Measurements from ENCODE around the gene ATF1.
"Not testable (repeated sequence)": the region's sequence is repeated elsewhere in the genome, so short reads cannot be mapped to it uniquely, and the experiment has no call there.

Gene ATF1

DNA sequence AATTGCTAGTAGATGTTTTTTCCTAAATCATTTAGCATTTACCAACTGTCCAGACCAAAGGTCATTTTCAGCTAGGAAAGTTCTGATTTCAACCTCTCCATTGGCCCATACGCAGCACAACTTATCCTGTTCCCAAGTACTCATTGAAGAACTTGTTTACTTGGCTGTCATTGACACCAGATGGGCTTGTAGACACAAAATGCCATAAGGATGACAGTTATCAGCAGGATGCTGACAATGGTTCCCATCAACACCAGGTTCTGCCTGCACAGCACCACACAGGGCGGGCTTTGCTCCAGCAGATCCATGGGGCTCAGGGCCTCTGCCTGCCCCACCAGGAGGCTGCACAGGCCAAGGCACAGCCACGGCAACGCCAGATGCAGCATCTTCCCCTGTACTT, 42.3 kb downstream of the ATF1 start:
- no peak for DNase-seq

- DNase-seq: not testable (repeated sequence)
Measured at GRCh38 chr12:50809131-50809530, 45.2 kb downstream of the ATF1 start.

GRCh38 chr12:50814921-50815320, 51.0 kb downstream of the ATF1 start:
- DNase-seq: not testable (repeated sequence)

DNA sequence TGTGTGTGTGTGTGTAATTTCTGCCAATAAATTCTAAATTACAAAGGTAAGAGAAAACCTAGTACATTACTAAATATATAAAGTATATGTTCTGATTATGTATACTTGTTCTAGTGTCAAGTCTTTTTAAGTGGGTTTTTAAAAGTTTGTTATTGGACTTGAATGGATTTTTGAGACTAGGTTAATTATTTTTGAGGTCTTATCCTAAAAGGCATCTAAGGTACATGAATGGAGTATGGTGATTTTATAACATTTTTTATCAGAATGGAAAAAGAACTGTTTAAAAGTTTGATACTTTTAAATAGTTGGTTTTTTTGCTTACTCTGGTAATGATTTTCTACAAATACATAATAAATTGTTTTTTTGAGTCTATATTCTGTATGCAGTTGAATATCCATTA, 56.3 kb downstream of the ATF1 start:
- DNase-seq: no peak

DNA sequence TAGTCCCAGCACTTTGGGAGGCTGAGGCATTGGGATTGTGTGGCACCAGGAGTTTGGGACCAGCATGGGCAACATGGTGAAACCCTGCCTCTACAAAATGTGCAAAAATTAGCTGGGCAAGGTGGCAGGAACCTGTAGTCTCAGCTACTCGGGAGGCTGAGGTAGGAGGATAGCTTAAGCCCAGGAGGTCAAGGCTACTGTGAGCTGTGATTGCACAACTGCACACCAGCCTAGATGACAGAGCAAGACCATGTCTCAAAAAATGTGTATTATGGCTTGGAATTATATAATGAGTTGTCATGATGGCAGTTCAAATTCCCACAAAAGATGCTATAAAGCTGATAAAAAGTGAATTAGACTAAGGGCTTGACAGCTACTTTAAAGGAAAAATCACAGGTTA, 58.2 kb downstream of the ATF1 start:
- no peak for DNase-seq

- not testable (repeated sequence) for DNase-seq
Measured at GRCh38 chr12:50823724-50824123, 59.8 kb downstream of the ATF1 start.

GRCh38 chr12:50824914-50825313, 61.0 kb downstream of the ATF1 start:
- no peak for DNase-seq

GRCh38 chr12:50825372-50825838, 61.5 kb downstream of the ATF1 start:
- DNase-seq: no peak

DNA sequence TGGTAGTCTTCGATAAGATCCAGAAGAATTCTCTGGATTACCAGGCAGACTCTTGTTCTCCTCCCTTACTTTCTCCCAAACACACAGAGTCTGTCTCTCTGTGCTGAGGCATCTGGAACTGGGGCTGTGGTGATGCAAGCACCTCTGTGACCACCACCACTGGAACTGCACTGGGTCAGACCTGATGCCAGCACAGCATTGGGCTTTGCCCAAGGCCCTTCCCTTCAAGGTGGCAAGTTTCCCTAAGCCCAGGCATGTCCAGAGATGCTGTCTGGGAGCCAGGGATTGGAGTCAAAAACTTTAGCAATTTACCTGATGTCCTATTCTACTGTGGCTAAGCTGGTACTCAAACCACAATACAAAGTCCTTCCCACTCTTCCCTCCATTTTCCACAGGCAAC, 64.2 kb downstream of the ATF1 start:
- no peak for DNase-seq

GRCh38 chr12:50828886-50829285, 65.0 kb downstream of the ATF1 start:
- DNase-seq: no peak

DNA sequence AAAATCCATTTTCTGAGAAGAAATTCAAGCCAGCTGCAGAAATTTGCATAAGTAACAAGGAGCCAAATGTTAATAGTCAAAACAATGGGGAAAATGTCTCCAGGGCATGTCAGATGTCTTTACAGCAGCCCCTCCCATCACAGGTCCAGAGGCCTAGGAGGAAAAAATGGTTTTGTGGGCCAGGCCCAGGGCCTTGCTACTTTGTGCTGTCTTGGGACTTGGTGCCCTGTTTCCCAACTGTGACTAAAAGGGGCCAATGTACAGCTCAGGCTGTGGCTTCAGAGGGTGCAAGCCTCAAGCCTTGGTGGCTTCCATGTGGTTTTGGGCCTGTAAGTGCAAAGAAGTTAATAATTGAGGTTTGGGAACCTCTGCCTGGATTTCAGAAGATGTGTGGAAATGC, 69.9 kb downstream of the ATF1 start:
- DNase-seq: not testable (repeated sequence)

DNA sequence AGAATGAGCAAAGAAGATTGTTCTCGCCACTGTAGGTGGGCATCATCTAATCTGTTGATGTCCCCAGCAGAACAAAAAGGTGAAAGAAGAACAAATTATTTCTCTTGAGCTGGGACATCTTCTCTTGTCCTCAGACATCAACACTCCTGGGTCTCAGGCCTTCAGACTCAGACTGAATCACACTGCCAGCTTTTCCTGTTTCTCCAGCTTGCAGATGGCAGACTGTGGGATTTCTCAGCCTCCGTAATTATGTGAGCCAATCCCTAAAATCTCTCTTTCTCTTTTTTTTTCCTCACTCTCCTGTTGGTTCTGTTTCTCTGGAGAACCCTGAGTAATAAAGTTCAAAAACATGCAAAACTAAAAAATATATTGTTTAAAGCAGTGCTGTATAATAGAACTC, 75.1 kb downstream of the ATF1 start:
- no peak for DNase-seq

GRCh38 chr12:50840809-50841487, 77.0 kb downstream of the ATF1 start:
- DNase-seq: no peak

DNA sequence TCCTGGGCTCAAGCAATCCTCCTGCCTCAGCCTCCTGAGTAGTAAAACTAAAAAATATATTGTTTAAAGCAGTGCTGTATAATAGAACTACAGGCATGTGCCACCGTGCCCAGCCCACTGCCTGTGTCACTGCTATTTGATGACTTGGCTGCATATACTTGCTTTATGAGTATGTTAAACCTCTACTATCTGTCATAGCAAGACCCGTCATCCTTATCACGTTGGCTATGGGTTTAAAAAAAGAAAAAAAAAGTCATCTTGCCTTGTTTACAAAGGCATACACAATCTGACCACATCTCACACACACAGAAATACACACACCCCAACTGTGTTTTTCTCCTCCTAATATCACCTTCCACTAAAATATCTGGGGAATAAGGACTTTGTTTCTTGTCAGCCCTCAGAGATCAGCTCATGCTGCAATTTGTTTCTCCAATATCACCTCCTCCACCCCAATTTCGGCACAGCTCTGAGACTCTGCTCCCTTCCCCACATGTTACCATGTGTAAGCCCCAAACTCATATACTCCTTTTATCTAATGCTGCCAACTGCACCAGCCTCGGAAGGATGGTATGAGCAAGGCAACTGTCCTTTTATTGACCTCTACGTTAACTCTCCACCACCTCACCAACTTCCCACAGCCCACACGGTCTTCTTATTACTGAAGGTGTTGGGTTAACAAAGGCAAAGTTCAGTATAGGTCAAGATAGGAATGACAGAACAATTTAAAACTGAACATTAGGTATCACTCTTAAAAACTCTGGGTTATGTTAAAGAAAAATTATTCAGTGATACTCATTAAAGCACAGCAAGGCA, 78.0 kb downstream of the ATF1 start:
- DNase-seq: no peak

GRCh38 chr12:50842637-50843493, 79.0 kb downstream of the ATF1 start, which contains the start of gene TMPRSS12:
TMPRSS12 (plus strand) TSS chr12:50842926; CDS start chr12:50842965, 39 bp downstream.
- no peak for DNase-seq

DNA sequence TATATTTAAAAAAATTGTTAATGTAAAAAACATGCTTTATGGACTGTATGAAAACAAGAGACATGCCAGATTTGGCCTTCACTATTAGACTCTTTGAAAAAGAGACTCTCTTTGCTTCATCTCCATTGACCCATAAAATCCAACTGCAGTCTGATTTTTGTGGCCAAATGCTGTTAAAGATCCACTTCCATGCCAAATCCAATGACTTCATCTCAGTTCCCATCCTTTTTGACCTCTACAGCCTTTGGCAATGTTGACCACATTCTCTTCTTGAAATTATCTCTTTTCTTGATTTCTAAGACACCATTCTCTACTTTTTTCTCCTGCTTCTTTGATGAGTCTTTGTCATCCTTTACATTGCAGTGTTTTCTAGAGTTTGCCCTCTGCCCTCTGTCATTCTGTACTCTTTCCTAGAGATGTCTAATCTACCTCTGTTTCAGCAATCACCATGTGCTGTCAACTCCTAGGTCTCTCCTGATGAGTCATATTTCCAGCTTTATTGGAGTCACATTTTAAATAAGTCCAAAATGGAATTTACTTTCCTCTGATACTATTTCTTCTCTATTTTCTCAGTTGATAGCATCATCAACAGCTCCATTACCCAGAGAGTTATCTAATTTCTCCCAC, 81.2 kb downstream of the ATF1 start:
- DNase-seq: no peak

DNA sequence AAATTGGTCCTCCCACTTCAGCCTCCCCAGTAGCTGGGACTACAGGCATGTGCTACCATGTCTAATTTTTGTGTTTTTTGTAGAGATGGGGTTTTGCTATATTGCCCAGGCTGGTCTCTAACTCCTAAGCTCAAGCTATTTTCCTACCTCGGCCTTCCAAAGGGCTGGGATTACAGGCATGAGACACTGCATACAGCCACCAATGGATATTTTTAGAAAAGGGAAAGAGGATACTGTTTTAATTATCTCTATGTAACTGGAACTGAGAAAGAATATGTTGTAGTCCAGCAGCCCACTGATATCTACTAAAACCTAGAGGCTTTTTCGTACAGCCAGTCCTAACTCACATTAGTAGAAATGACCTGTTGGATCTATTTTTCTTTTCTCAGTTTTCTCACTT, 85.1 kb downstream of the ATF1 start:
- no peak for DNase-seq

DNA sequence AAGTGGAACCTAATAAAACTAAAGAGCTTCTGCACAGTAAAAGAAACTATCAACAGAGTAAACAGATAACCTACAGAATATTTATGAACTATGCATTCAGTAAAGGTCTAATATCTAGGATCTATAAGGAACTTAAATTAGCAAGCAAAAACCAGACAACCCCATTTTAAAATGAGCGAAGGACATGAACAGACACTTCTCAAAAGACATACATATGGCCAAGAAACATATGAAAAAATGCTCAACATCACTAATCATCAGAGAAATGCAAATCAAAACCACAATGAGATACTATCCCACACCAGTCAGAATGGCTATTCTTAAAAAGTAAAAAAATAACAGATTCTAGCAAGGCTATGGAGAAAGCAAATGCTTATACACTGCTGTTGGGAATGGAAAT, 91.3 kb downstream of the ATF1 start:
- not testable (repeated sequence) for DNase-seq

DNA sequence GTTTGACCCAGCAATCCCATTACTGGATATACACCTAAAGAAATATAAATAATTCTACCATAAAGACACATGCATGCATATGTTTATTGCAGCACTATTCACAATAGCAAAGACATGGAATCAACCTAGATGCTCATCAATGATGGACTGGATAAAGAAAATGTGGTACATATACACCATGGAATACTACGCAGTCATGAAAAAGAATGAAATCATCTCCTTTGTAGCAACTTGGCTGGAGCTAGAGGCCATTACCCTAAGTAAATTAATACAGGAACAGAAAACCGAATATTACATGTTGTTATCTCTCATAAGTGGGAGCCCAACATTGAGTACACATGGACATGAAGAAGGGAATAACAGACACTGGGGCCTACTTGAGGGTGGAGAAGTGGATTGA, 91.8 kb downstream of the ATF1 start:
- DNase-seq: not testable (repeated sequence)

DNA sequence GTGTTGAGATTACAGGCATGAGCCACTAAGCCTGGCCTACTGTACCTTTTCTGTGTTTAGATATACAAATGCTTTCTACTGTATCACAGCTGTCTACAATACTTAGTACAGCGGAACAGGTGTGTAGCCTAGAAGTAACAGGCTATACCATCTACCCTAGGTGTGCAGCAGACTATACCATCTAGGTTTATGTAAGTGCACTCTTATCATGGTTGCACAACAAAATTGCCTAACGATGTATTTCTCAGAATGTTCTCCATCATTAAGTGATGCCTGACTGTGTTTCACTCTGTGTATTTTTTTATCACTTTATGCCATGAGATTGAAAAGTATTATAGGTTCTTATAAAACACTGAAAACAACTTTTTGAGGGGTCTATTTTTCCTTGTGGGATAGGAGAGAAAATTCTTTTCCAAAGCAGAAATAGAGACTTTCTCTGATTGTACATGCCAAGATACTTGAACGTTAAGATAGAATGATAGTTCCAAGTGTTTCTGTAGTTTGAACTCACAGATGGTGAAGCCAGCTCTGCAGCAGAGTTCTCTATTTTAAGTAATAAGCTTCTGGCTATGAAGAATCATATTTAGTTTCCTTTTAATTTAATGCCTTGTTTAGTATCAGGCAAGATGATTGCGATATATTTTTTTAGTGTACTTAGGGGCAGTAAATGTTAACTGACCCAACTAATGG, 95.9 kb downstream of the ATF1 start:
- no peak for DNase-seq

GRCh38 chr12:50862316-50862715, 98.4 kb downstream of the ATF1 start:
- DNase-seq: no peak

DNA sequence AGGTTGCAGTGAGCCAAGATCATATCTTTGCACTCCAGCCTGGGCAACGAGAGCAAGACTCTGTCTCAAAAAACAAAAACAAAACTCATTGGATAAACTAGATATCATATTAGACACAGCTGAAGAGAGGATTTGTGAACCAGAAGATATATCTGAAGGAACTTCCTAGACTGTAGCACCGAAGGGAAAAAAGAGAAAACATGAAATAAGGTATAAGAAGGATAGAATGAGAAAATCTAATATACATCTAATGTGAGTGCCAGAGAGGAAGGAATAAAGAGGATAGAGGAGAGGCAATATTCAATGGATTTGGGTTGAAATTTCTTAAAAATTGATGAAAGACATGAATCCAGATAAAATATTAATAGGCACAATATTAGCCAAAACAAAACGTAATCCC, 101.4 kb downstream of the ATF1 start:
- DNase-seq: no peak
